Measurements from ENCODE around the gene FMN2.

FMN2 gene

DNA sequence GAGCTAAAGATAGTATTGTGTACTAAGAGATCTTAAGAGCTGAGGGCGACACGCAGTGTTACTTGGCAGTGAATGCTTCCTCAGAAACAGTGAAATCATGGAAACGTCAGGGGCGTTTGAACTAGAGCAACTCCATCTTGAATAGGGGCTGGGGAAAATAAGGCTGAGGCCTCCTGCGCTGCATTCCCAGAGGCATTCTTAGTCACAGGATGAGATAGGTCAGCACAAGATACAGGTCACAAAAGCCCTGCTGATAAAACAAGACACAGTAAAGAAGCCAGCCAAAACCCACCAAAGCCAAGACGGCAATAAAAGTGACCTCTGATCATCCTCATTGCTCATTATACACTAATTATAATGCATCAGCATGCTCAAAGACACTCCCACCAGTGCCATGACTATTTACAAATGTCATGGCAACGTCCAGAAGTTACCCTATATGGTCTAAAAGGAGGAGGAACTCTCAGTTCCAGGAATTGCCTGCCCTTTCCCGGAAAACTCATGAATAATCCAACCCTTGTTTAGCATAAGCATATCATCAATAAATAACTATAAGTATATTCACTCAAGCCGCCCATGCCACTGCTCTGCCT, 37.5 kb upstream of the FMN2 start:
- no peaks in the 10 kb centered on the region for H3K9me3 ChIP-seq (ENCODE audit: control insufficient read depth, insufficient read depth, low read length)
- no peak for TF ChIP-seq EZH2phosphoT487 (IDR thresholded peaks at IDR 0.05; ENCODE audit: borderline replicate concordance, low read length)
- TF ChIP-seq, protein P1, sequence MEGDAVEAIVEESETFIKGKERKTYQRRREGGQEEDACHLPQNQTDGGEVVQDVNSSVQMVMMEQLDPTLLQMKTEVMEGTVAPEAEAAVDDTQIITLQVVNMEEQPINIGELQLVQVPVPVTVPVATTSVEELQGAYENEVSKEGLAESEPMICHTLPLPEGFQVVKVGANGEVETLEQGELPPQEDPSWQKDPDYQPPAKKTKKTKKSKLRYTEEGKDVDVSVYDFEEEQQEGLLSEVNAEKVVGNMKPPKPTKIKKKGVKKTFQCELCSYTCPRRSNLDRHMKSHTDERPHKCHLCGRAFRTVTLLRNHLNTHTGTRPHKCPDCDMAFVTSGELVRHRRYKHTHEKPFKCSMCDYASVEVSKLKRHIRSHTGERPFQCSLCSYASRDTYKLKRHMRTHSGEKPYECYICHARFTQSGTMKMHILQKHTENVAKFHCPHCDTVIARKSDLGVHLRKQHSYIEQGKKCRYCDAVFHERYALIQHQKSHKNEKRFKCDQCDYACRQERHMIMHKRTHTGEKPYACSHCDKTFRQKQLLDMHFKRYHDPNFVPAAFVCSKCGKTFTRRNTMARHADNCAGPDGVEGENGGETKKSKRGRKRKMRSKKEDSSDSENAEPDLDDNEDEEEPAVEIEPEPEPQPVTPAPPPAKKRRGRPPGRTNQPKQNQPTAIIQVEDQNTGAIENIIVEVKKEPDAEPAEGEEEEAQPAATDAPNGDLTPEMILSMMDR (IDR thresholded peaks at IDR 0.05; ENCODE audit: low read depth, low read length, poor library complexity, severe bottlenecking), result no peak
- H3K79me2 ChIP-seq (ENCODE audit: control insufficient read depth, low read length), result no peaks in the 10 kb centered on the region
- no peak overlapping the region for H3K27ac ChIP-seq (ENCODE audit: low read depth, low read length)
- H3K4me1 ChIP-seq (ENCODE audit: control insufficient read depth, low read length), result no peaks in the 10 kb centered on the region
- no peaks in the 10 kb centered on the region for H3K9me2 ChIP-seq (replicated peaks; ENCODE audit: control insufficient read depth, low read length)
- H3K4me2 ChIP-seq (ENCODE audit: low read length), result no peak overlapping the region
- no peak overlapping the region for H3K4me3 ChIP-seq (ENCODE audit: low read length)
- H3F3A ChIP-seq (ENCODE audit: control insufficient read depth, insufficient read depth), result no peaks in the 10 kb centered on the region
- no peaks in the 10 kb centered on the region for H3K36me3 ChIP-seq (ENCODE audit: control insufficient read depth, low read length)
- H4K20me1 ChIP-seq (ENCODE audit: control insufficient read depth, insufficient read depth, low read depth, low read length), result no peaks in the 10 kb centered on the region
- H3K27me3 ChIP-seq (ENCODE audit: control insufficient read depth, low read length), result 0 out of 2 replicates have a peak, but pooled peaks cover 3% of the 10 kb centered on the region

DNA sequence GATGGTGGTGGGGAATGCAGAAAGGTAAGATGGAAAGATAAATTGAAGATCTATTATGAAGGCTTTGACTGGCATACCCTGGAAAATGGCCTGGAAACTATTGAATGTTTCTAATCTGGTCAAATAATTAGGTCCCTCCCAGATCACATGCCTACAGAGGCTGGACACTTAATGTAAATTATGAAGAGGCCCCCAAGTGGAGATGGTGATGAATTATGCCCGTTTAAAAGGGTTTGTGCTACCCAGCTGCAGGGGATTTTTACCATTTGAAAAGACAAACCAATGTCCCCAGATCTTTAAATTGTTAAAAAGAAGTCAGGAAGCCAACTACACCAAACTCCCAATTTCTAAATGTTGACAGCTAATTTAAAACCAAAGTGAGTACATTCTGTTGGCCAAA, 35.7 kb upstream of the FMN2 start:
- 0 out of 2 replicates have a peak, but pooled peaks cover 3% of the 10 kb centered on the region for H3K27me3 ChIP-seq (ENCODE audit: control insufficient read depth, low read length)
- no peaks in the 10 kb centered on the region for H3K9me2 ChIP-seq (replicated peaks; ENCODE audit: control insufficient read depth, low read length)
- H3K4me1 ChIP-seq (ENCODE audit: control insufficient read depth, low read length), result no peaks in the 10 kb centered on the region
- no peak overlapping the region for H3K27ac ChIP-seq (ENCODE audit: low read depth, low read length)
- no peaks in the 10 kb centered on the region for H3K36me3 ChIP-seq (ENCODE audit: control insufficient read depth, low read length)
- H3K4me3 ChIP-seq (ENCODE audit: low read length), result no peak overlapping the region
- H3K4me2 ChIP-seq (ENCODE audit: low read length), result no peak overlapping the region
- H3K79me2 ChIP-seq (ENCODE audit: control insufficient read depth, low read length), result no peaks in the 10 kb centered on the region
- TF ChIP-seq, protein P1 (IDR thresholded peaks at IDR 0.05; ENCODE audit: low read depth, low read length, poor library complexity, severe bottlenecking), result no peak
- no peak for TF ChIP-seq EZH2phosphoT487 (IDR thresholded peaks at IDR 0.05; ENCODE audit: borderline replicate concordance, low read length)
- H4K20me1 ChIP-seq (ENCODE audit: control insufficient read depth, insufficient read depth, low read depth, low read length), result no peaks in the 10 kb centered on the region
- no peaks in the 10 kb centered on the region for H3F3A ChIP-seq (ENCODE audit: control insufficient read depth, insufficient read depth)
- no peaks in the 10 kb centered on the region for H3K9me3 ChIP-seq (ENCODE audit: control insufficient read depth, insufficient read depth, low read length)

DNA sequence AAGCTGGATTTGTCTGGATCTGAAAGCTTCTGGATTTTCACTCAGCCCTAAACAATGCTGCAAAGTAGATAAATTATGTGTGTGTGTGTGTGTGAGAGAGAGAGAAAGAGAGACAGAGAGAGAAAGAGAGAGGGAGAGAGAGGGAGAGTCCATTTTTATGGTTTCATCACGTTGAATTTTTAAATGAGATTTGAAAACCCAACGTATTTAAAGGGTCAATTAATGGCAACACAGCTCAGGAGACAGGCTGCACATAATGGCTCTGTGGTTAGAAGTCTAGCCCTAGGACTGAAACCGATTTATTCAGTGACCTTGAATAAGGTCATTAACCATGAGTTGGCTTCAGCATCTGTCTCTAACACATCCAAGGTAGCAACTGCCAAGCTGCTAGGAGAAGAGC, 35.3 kb upstream of the FMN2 start:
- Histone ChIP-seq H3K9me3 (ENCODE audit: control insufficient read depth, insufficient read depth, low read length) (no peaks in the 10 kb centered on the region), H3K27me3 (ENCODE audit: control insufficient read depth, low read length) (0 out of 2 replicates have a peak, but pooled peaks cover 3% of the 10 kb centered on the region), H3F3A (ENCODE audit: control insufficient read depth, insufficient read depth) (no peaks in the 10 kb centered on the region), H3K9me2 (replicated peaks; ENCODE audit: control insufficient read depth, low read length) (no peaks in the 10 kb centered on the region), H3K4me1 (ENCODE audit: control insufficient read depth, low read length) (no peaks in the 10 kb centered on the region), H3K36me3 (ENCODE audit: control insufficient read depth, low read length) (no peaks in the 10 kb centered on the region), H3K27ac (ENCODE audit: low read depth, low read length) (no peak overlapping the region), H4K20me1 (ENCODE audit: control insufficient read depth, insufficient read depth, low read depth, low read length) (no peaks in the 10 kb centered on the region), H3K4me2 (ENCODE audit: low read length) (no peak overlapping the region), H3K79me2 (ENCODE audit: control insufficient read depth, low read length) (no peaks in the 10 kb centered on the region), H3K4me3 (ENCODE audit: low read length) (no peak overlapping the region)
- TF ChIP-seq EZH2phosphoT487 (IDR thresholded peaks at IDR 0.05; ENCODE audit: borderline replicate concordance, low read length), result no peak
- TF ChIP-seq, protein P1 (IDR thresholded peaks at IDR 0.05; ENCODE audit: low read depth, low read length, poor library complexity, severe bottlenecking), result no peak

Data from DOHH2 (cell line).